Subcutaneous abdominal adipose tissue (tissue), 5 donors: ENCODE measurements around the gene CASP1.
A peak's percentile ranks its signal among the peaks of the same experiment; 100 is the strongest.
"Not testable (repeated sequence)": the region's sequence is repeated elsewhere in the genome, so short reads cannot be mapped to it uniquely, and the experiment has no call there.

Experiments used
- H3K27ac ChIP-seq: one replicate; pipeline ENCODE4 v1.7.0; 2013; ENCODE audit warnings: low read depth, mild to moderate bottlenecking, inconsistent platforms, low read length, moderate library complexity
- H3K27me3 ChIP-seq, 5 donors: one replicate each; pipeline ENCODE4 v1.7.0; 2013; ENCODE audit warnings: low read length in 5 of 5, inconsistent platforms in 1 of 5; ENCODE audit not compliant: control insufficient read depth in 5 of 5, insufficient read depth in 4 of 5
- H3K36me3 ChIP-seq, 5 donors: one replicate each; pipeline ENCODE4 v1.7.0; 2013; ENCODE audit warnings: low read length in 5 of 5; ENCODE audit not compliant: control insufficient read depth in 5 of 5, insufficient read depth in 5 of 5
- H3K4me1 ChIP-seq, 5 donors: one replicate each; pipeline ENCODE4 v1.7.0; 2013; ENCODE audit warnings: low read length in 5 of 5, mild to moderate bottlenecking in 3 of 5, moderate library complexity in 1 of 5; ENCODE audit not compliant: control insufficient read depth in 5 of 5, insufficient read depth in 5 of 5
- H3K4me3 ChIP-seq, 5 donors: one replicate each; pipeline ENCODE4 v1.7.0; 2013; ENCODE audit warnings: low read length in 5 of 5, low read depth in 1 of 5
- H3K9ac ChIP-seq, 5 donors: one replicate each; pipeline ENCODE4 v1.7.0; 2013; ENCODE audit warnings: low read length in 5 of 5, mild to moderate bottlenecking in 4 of 5, moderate library complexity in 3 of 5
- H3K9me3 ChIP-seq, 5 donors: one replicate each; pipeline ENCODE4 v1.7.0; 2013; ENCODE audit warnings: low read length in 5 of 5; ENCODE audit not compliant: control insufficient read depth in 5 of 5
- donor health status: healthy.
- donor health status: healthy.
- donor health status: healthy.
- donor health status: healthy.
- donor health status: healthy.

The CASP1 gene

GRCh38 chr11:105034813-105035620 lies at the start of gene CASP1:
Gene CASP1 (minus strand): TSS chr11:105035144. CDS start chr11:105035113, 31 bp downstream.
- peak within 1 kb of the TSS; percentile 17 to 75 (median 68) for H3K9ac ChIP-seq
- H3K4me3 ChIP-seq = peak within 1 kb of the TSS; percentile 56 to 77 (median 69)
- peaks cover 0 to 7% (median 0%) of the 10 kb centered on the region in 5 donors for H3K9me3 ChIP-seq
- peaks cover 9 to 12% (median 11%) of the 10 kb centered on the region in 5 donors for H3K36me3 ChIP-seq
- peak within 1 kb of the TSS; percentile 75 for H3K27ac ChIP-seq
- peaks cover 2 to 37% (median 25%) of the 10 kb centered on the region in 5 donors for H3K4me1 ChIP-seq
- H3K27me3 ChIP-seq = no peaks in the 10 kb centered on the region

DNA sequence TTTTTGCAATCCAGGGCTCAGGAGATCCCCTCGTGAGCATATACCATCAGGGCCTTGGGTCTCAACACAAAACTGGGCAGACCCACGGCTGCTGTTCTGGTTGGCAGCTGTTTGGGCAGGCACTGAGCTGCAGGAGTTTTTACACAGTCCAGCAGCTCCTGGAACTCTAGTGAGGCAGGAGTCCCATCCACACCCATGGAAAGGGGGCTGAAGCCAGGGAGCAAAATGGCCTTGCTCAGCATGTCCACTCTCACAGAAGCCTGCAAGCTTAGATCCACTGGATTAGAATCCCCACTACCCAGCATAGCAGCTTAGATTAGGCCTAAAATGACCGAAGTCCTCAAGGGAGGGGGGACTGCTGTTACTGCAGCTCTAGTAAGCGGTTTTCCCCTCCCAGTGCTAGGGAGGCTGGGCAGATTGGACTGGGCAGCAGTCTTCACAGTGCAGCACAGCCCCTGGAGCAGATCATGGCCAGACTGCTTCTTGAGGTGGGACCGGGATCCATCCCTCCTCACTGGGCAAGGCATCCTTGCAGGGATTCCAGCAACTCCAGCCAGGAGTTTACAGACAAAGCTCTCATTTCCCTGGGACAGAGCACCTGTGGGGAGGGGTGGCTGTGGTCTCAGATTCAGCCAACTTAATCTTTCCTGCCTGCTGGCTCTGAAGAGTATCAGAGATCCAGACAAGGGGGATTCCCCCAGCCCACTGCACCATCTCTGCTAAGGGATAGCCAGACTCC lies 46.6 kb upstream of the CASP1 start:
- Histone ChIP-seq H3K27ac (no peak overlapping the region), H3K9me3 (no peaks in the 10 kb centered on the region)

GRCh38 chr11:105080171-105080906 lies 45.4 kb upstream of the CASP1 start:
- not testable (repeated sequence) for H3K27ac ChIP-seq, H3K27me3 ChIP-seq, H3K36me3 ChIP-seq, H3K4me1 ChIP-seq, H3K9me3 ChIP-seq, H3K9ac ChIP-seq
- H3K4me3 ChIP-seq = peak overlapping the region in 2 of 5 donors; percentile 11 to 35

More for the DNA sequence above, 46.6 kb upstream of the CASP1 start:
- H3K36me3 ChIP-seq = no peaks in the 10 kb centered on the region
- H3K4me3 ChIP-seq = no peak overlapping the region
- no peak overlapping the region for H3K9ac ChIP-seq
- H3K27me3 ChIP-seq = no peaks in the 10 kb centered on the region
- peaks cover 0 to 6% (median 4%) of the 10 kb centered on the region in 5 donors for H3K4me1 ChIP-seq

DNA sequence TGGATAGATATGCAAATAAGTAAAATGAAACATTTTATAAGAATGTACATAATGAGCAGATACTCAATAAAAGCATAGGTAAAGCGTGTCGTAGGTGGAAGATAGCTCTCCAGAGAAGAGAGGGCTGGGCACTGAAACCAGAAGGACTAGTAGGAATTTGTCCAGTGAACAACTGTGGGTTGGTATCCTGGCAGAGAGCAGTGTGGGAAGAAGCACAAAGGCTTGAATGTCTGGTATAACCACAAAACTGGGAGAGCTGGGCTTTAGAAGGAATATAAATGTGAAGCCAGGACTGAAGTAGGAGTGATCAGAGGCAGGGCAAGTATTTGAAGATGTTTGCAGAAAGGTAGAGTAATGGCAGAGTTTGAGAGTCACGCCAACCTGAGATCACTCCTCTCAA lies 43.3 kb upstream of the CASP1 start:
- Histone ChIP-seq H3K36me3 (no peaks in the 10 kb centered on the region), H3K9me3 (no peaks in the 10 kb centered on the region), H3K4me3 (no peak overlapping the region), H3K27me3 (no peaks in the 10 kb centered on the region), H3K4me1 (peaks cover 0 to 6% (median 4%) of the 10 kb centered on the region in 5 donors), H3K27ac (no peak overlapping the region), H3K9ac (no peak overlapping the region)

DNA sequence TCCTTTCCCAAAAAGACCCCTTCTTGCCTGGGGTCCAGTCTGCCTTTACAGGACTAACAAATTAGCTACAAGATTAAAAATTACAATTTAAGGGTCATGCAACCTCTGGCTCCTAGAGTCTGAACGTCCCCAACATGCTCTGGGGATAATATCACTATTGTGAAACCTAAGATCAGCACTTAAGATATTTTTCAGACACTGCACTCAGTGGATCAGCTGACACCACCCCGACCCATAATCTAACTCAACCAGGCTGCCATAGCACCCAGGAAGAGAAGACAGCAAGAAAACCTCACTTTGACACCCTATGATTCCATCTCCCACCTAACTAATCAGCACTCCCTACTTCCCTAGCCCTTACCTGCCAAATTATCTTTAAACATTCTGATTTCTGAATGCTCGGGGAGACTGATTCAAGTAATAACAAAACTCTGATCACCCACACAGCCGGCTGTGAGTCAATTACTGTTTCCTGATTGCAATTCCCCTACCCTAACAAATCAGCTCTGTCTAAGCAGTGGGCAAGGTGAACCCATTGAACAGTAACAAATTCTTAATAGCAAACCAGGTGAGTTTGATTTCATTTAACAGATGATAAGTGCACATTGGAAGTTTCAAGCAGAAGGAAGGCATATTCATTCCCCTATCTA lies 42.3 kb upstream of the CASP1 start:
- not testable (repeated sequence) for H3K27me3 ChIP-seq, H3K9me3 ChIP-seq, H3K4me1 ChIP-seq, H3K4me3 ChIP-seq, H3K9ac ChIP-seq, H3K36me3 ChIP-seq, H3K27ac ChIP-seq

DNA sequence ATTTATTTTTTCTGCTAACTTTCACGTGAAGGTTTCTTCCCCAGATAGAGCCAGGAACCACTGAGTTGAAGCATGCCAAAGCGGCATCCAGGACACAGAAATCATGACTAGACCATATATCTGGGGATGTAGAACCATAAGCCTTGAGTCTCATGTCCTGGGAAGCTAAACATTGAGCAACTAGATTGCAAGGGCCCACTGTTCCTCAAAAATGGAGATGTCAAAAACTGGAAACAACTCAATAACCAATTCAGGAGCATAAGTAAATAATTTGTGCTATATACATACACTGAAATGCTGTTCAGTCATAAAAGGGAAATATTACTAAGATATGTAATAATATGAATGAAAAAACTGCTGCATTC lies 39.2 kb upstream of the CASP1 start:
- H3K9ac ChIP-seq = no peak overlapping the region
- H3K9me3 ChIP-seq = no peaks in the 10 kb centered on the region
- H3K27ac ChIP-seq = no peak overlapping the region
- no peaks in the 10 kb centered on the region for H3K27me3 ChIP-seq
- no peak overlapping the region for H3K4me3 ChIP-seq
- H3K36me3 ChIP-seq = no peaks in the 10 kb centered on the region
- peaks cover 0 to 9% (median 7%) of the 10 kb centered on the region in 5 donors for H3K4me1 ChIP-seq

DNA sequence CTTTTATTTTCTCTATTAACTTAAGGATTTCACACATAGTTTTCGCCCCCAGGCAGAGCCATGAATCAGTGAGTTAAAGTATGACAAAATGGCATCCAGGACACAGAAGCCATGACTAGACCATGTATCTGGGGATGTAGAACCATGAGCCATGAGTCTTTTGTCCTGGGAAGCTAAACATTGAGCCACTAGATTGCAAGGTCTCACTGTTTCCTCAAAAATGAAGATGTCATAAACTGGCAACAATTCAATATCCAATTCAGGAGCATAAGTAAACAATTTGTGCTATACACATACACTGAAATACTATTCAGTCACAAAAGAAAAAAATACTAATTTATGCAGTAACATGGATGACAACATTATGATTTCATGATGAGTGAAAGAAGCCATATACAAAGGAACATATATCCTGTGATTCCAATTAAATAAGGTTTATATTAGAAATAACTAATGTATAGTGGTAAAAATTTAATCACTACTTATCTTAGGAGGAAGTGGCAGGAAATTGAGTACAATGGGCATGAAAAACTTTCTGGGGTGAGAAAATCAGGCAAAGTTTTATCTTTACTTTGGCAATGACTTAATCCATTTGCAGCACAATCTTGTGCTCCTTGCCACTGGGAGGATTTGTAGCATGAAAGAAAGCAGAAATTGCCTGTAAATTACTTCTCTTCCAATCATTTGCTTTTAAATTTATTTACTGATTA lies 38.7 kb upstream of the CASP1 start:
- no peaks in the 10 kb centered on the region for H3K27me3 ChIP-seq
- H3K4me1 ChIP-seq = peaks cover 0 to 9% (median 7%) of the 10 kb centered on the region in 5 donors
- H3K4me3 ChIP-seq = no peak overlapping the region
- no peak overlapping the region for H3K9ac ChIP-seq
- H3K36me3 ChIP-seq = no peaks in the 10 kb centered on the region
- no peaks in the 10 kb centered on the region for H3K9me3 ChIP-seq
- H3K27ac ChIP-seq = no peak overlapping the region

GRCh38 chr11:105072080-105072479 lies 37.1 kb upstream of the CASP1 start:
- not testable (repeated sequence) for H3K9me3 ChIP-seq, H3K27me3 ChIP-seq, H3K4me1 ChIP-seq, H3K36me3 ChIP-seq, H3K27ac ChIP-seq, H3K4me3 ChIP-seq, H3K9ac ChIP-seq

DNA sequence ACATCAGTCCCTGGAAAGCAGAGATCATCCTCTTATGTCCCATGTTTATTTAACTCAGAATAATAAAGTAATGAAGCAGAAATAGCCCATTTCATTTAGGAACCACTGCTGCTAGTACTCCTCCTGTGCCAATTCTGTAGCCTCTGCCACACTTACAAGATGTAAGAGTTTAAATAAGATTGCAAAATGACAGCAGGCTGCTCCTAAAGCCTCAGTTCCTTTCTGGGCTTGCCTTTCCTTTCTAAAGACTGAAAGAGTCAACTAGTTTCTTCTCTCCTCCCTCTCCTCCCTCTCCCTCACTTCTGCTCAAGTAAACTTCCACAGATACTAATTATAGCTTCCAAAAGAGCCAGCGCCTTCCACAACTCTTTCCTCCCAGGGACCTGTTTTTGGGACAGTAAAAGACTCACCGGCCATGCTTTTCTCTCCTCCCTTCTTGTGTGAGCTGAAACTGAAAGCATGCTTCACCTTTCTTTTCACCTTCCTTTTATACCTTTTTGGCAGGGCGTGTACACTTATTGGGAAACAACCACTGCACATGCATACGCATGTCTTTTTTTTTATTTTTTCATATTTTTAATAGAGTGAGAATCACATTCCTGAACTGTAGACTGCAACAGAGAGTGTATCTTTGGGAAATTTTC lies 36.3 kb upstream of the CASP1 start:
- Histone ChIP-seq H3K4me3 (no peak overlapping the region), H3K27me3 (no peaks in the 10 kb centered on the region), H3K4me1 (peaks cover 0 to 8% (median 7%) of the 10 kb centered on the region in 5 donors), H3K9ac (no peak overlapping the region), H3K9me3 (no peaks in the 10 kb centered on the region), H3K27ac (no peak overlapping the region), H3K36me3 (no peaks in the 10 kb centered on the region)
